HG03342 (cell line): ENCODE data around the gene MID1.

Experiments used
- ATAC-seq: cut with Tn5 transposase; IDR thresholded peaks from one replicate; pipeline ENCODE4 v1.9.1; 2021; ENCODE audit warnings: mild to moderate bottlenecking, moderate library complexity; ENCODE audit not compliant: unreplicated experiment

Gene MID1

GRCh38 chrX:10447564-10448214 is 172.7 kb downstream of the MID1 start:
- ATAC-seq: no peak

- no peak for ATAC-seq
Observed at GRCh38 chrX:10444204-10444603, 176.2 kb downstream of the MID1 start.

GRCh38 chrX:10441464-10441863 is 178.9 kb downstream of the MID1 start:
- no peak for ATAC-seq

- no peak for ATAC-seq
Observed at GRCh38 chrX:10433296-10433965, 187.0 kb downstream of the MID1 start.

- no peak for ATAC-seq
Observed at GRCh38 chrX:10429908-10430307, 190.5 kb downstream of the MID1 start.

GRCh38 chrX:10427249-10427648 is 193.1 kb downstream of the MID1 start:
- no peak for ATAC-seq

GRCh38 chrX:10423716-10424115 is 196.7 kb downstream of the MID1 start:
- no peak for ATAC-seq

- ATAC-seq: no peak
Observed at GRCh38 chrX:10420134-10420533, 200.3 kb downstream of the MID1 start.

- no peak for ATAC-seq
Observed at GRCh38 chrX:10416424-10416823, 204.0 kb downstream of the MID1 start.

GRCh38 chrX:10415306-10416001 is 204.9 kb downstream of the MID1 start:
- ATAC-seq: no peak

- no peak for ATAC-seq
Observed at GRCh38 chrX:10414862-10415261, 205.5 kb downstream of the MID1 start.

GRCh38 chrX:10414156-10414824 is 206.1 kb downstream of the MID1 start:
- ATAC-seq: no peak

GRCh38 chrX:10404436-10404835 is 215.9 kb downstream of the MID1 start:
- no peak for ATAC-seq

- ATAC-seq: no peak
Observed at GRCh38 chrX:10401239-10401638, 219.1 kb downstream of the MID1 start.

- no peak for ATAC-seq
Observed at GRCh38 chrX:10399043-10399741, 221.2 kb downstream of the MID1 start.

GRCh38 chrX:10398215-10398614 is 222.2 kb downstream of the MID1 start:
- no peak for ATAC-seq

- ATAC-seq: no peak
Observed at GRCh38 chrX:10397349-10397748, 223.0 kb downstream of the MID1 start.

GRCh38 chrX:10395643-10396042 is 224.7 kb downstream of the MID1 start:
- ATAC-seq: no peak
